Activated T-helper 1 cell treated with anti-CD3 and anti-CD28 coated beads, Interleukin-12 subunit alpha, Interleukin-12 subunit beta, Interleukin-2, Interleukin-4 antibody, amounts not matched to agents 30 ng/mL and 10 ng/mL and 1 ng/mL, durations not matched to agents 14 hours and 24 hours and 36 hours (primary cell): Measurements from ENCODE around the gene SLC22A2. TPM values are rescaled to one million over a fixed set of nuclear protein-coding genes. Genes with fewer than 3 reads are reported as not detected.

Source experiments
- DNase-seq: peaks from one replicate; pipeline ENCODE4 v3.0.0; 2021; ENCODE audit warnings: low spot score
- H3K27ac Mint-ChIP-seq: one replicate; pipeline ENCODE4 v1.8.0; 2021; ENCODE audit warnings: mild to moderate bottlenecking, mixed read lengths
- H3K27me3 Mint-ChIP-seq: one replicate; pipeline ENCODE4 v1.8.0; 2022; ENCODE audit warnings: mild to moderate bottlenecking, moderate library complexity, mixed read lengths; ENCODE audit not compliant: insufficient read depth
- H3K36me3 Mint-ChIP-seq: one replicate; pipeline ENCODE4 v1.8.0; 2021; ENCODE audit warnings: low read depth, mixed read lengths
- H3K4me1 Mint-ChIP-seq: one replicate; pipeline ENCODE4 v1.8.0; 2021; ENCODE audit warnings: low read depth, mixed read lengths
- H3K4me3 Mint-ChIP-seq: one replicate; pipeline ENCODE4 v1.8.0; 2021; ENCODE audit warnings: mild to moderate bottlenecking, moderate library complexity, mixed read lengths
- H3K9me3 Mint-ChIP-seq: one replicate; pipeline ENCODE4 v1.8.0; 2021; ENCODE audit warnings: mixed read lengths
- intact Hi-C: fragments of 100-400 bp; cut with micrococcal nuclease; formaldehyde crosslinking; loops from one replicate; pipeline ENCODE4 v1.15.1; 2024
- total RNA-seq: library from RNA; stranded (reverse); gene quantifications from 2 replicates; pipeline ENCODE4 v1.2.3, GENCODE V29; 2022

The SLC22A2 gene
- total RNA-seq, 1 donor from 2014 or later = not detected

DNA sequence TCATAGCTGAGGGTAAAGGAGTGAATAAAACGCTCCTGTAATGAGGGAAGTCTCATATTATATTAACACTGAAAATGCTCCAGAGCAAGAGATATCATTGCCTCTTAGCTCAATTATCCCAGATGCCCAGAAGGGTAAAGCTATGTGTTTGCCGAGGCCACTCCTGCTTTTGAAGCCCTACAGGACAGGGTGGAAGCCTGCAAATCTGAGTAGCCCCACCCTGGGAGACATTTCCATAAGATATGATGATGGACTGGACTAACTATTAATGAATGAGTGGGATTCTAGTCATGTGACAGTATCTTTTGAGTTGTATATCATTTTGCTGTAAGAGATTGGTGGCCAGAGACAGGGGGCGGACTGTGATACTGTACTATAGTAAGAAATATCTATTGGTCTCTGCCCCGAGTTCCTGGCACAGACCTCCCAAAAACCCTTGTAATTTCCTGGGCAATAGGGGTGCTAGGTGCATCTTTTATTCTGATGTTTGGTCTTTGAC lies 10.5 kb upstream of the SLC22A2 start:
- Mint-ChIP-seq H3K4me1 (peaks cover 7% of the 10 kb centered on the region), H3K27me3 (peaks cover 4% of the 10 kb centered on the region), H3K27ac (no peak overlapping the region), H3K36me3 (no peaks in the 10 kb centered on the region), H3K4me3 (no peak overlapping the region), H3K9me3 (no peaks in the 10 kb centered on the region)
- no peak for DNase-seq
- intact Hi-C loops = no loop called here

DNA sequence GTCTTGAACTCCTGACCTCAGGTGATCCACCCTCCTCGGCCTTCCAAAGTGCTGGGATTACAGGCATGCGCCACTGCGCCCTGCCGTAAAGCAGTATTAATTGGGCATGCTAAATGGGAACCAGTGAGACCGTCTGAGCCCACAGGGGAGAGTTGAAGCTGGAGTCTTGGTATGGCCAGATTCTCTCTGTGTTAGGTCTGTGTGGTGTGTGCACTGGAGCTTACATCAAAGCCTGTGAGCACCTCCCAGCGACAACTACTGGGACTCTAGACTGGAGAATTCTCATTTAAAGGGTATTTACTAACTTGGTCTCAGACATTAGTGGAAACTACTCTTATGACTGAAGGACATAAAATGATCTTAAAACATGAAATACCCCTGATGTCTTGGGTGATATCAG lies 8.5 kb upstream of the SLC22A2 start:
- Mint-ChIP-seq H3K36me3 (no peaks in the 10 kb centered on the region), H3K4me3 (no peak overlapping the region), H3K27me3 (peaks cover 2% of the 10 kb centered on the region), H3K4me1 (peaks cover 7% of the 10 kb centered on the region), H3K9me3 (no peaks in the 10 kb centered on the region), H3K27ac (no peak overlapping the region)
- intact Hi-C loops = no loop called here
- no peak for DNase-seq

DNA sequence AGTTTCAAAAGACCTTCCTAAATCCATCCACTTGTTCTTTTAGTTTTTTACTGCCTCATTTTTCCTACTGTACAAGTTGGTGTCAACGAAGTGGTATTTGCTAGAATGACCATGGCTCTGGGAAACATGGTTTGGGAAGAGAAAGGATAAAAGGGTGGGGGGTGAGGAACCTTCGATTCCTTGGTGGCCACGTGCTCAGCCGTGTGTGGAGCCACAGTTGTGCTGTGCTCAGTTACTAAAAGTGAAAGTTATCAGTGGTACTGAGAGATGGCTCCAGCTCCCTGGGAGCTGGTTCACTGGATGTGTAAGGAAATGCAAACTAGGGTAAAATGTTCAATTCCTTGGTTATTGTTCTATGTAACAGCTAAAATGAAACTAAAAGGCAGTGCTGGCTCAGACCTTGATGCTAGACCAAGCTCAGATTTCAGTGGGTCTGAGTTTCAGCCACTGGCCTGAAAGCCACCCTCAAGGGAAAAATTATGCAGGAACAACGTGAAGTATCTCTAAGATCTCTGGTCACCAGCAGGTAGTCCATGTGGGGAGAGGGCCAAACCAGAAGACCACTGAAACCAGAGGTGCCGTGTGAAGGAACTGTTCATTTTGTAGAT lies 7.4 kb upstream of the SLC22A2 start:
- no peak overlapping the region for H3K27ac Mint-ChIP-seq
- H3K9me3 Mint-ChIP-seq = no peaks in the 10 kb centered on the region
- peaks cover 2% of the 10 kb centered on the region for H3K27me3 Mint-ChIP-seq
- H3K4me3 Mint-ChIP-seq = no peak overlapping the region
- intact Hi-C loops = no loop called here
- peaks cover 7% of the 10 kb centered on the region for H3K4me1 Mint-ChIP-seq
- H3K36me3 Mint-ChIP-seq = no peaks in the 10 kb centered on the region
- DNase-seq = no peak

DNA sequence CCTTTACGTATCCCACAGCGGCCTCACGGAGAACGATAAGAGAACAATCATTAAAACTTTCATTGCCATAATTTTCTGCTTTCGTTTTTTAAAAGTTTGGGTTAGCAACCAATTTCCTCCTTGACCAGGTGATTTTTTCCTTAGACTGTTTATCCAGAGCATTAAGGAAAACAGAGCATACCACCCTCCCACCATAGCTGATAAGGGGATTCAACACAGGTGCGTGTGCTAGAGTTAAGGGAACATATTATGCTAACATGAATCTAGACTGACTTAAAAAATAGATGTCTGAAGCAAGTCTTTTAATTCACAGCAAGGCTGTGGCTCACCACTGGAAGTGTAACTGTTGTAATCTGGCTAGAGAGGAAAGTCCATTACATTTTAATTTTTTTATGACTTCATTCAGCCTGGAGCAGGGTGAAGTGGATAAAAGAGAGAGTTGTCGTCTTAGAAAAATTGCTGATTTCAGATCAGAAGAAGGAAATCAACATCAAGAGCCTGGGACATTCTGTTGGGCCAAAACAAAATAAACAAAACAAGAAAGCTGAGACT lies 5.5 kb upstream of the SLC22A2 start:
- Mint-ChIP-seq H3K9me3 (no peaks in the 10 kb centered on the region), H3K27me3 (peaks cover 2% of the 10 kb centered on the region), H3K4me1 (peaks cover 7% of the 10 kb centered on the region), H3K4me3 (no peak overlapping the region), H3K36me3 (no peaks in the 10 kb centered on the region), H3K27ac (no peak overlapping the region)
- no peak for DNase-seq
- intact Hi-C loops = no loop called here

DNA sequence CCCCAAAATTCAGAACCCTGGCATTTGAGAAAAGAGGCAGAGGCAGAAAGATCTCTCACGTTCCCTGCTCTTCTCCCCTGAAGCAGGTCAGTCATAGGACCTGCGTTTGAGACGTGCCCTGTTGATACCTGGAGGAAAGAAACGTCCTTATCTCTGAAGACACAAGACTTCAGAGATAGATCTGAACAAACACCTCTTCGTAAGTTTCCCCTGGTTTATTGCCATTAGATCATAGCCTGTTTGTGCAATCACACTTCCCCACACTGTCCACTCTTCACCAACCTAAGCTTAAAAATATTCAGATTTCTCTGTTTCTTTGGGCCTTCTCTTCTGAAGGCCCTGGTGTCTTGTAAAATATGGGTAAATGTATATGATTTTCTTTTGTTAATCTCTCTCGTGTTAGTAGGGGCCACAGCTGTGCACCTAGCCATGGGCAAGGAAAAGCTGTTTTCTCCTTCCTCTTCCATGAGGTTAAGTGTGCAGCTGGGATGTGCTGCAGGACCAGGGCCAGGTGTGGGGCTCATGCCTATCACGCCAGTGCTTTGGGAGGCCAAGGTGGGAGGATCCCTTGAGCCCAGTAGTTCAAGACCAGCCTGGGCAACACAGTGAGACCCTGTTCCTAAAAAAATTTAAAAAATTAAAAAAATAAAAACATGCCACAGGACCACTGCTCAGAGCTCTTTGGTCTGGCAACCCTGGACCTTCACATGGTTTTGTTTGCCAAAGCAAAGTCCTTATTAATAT lies 4.7 kb upstream of the SLC22A2 start:
- Mint-ChIP-seq H3K27ac (no peak overlapping the region), H3K36me3 (no peaks in the 10 kb centered on the region), H3K9me3 (no peaks in the 10 kb centered on the region), H3K4me3 (no peak overlapping the region), H3K27me3 (peaks cover 2% of the 10 kb centered on the region), H3K4me1 (peaks cover 7% of the 10 kb centered on the region)
- intact Hi-C loops = no loop called here
- DNase-seq = no peak

DNA sequence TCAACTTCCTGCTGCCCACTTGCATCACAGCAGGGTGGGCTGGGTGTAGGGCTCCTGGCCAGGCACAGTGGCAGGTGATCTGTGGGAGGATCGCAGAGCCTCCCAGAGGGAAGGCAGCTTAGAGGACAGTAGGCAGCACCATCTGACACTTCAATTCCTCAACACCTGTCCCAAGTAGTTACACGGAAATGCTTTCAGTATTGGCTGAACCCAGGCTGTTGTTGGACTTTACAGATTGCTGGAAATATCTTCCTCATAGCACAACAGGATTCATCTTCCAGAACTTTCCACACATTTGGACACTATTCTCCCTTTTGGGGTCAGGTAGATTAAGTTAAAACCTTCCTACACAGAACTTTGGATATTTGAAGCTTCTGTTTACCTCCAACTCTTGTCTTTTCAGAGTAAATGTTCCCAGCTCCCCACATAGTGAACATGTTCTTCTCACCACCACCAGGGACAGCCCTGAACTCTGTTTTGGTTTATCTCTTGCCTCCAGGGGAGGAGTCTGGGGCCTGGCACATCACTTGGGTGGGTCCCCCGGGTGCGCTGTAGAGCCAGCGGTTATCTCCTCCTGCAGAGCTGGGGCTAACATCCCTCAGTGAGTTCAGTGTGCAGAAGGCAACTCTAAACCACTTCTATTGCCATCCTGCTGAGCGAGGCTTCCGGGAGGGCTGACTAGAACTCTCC lies 3.5 kb upstream of the SLC22A2 start:
- Mint-ChIP-seq H3K36me3 (no peaks in the 10 kb centered on the region), H3K4me1 (peaks cover 7% of the 10 kb centered on the region), H3K4me3 (no peak overlapping the region), H3K27ac (no peak overlapping the region), H3K27me3 (peaks cover 5% of the 10 kb centered on the region), H3K9me3 (no peaks in the 10 kb centered on the region)
- no peak for DNase-seq
- intact Hi-C loops = no loop called here

DNA sequence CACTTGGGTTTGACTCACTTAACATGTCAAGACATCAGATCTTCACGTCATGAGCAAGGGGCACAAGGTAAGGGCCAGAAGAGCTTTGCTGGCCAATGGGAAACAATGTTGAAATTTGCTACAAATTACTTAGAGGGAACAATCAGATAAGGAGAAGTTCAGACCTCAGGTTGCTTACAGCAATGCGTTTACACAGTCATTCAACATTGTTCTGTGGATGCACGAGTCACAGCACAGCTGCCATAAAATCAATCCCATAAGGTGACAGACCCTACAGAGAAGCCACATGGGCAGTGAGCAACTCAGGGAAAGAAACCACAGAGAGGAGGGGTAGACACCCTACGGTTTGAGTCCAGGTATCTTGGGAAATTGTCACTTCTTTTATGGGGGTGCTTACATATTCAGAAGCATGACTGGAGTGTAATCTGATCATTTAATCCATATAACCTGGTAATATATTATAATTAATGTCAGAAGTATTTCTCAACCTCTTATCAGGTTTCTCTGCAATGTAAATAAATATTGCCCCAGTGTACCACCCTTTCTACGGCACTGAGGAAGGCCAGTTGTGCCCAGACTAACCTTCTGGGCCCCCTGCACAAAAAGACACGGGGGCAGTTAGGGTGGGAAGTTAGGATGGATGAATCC lies 2.3 kb upstream of the SLC22A2 start:
- DNase-seq = no peak
- H3K4me3 Mint-ChIP-seq = no peak overlapping the region
- H3K27me3 Mint-ChIP-seq = peaks cover 10% of the 10 kb centered on the region
- H3K4me1 Mint-ChIP-seq = peaks cover under 1% of the 10 kb centered on the region
- no peaks in the 10 kb centered on the region for H3K9me3 Mint-ChIP-seq
- no peak overlapping the region for H3K27ac Mint-ChIP-seq
- intact Hi-C loops = no loop called here
- no peaks in the 10 kb centered on the region for H3K36me3 Mint-ChIP-seq

DNA sequence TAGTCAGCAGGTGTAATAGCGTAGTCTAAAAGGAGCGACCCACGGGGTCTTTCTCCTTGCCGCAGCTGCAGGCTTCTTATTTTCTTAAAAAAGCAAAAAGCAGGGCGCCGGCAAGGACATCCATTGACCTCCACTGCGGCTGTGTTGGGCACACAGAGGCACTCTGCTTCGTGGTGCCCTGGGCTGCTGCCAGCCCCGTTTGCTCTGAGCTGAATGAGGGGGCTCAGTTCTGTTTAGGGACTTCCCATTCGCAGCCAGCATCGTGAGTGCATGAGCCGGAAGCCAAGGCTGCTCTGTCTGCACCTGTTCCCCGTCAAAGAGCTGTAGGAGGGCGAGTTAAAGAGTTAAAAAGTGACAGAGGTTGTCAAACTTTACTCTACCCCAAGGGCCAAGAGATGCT lies 1.7 kb upstream of the SLC22A2 start:
- no peak for DNase-seq
- no peak overlapping the region for H3K27ac Mint-ChIP-seq
- intact Hi-C loops = no loop called here
- H3K4me3 Mint-ChIP-seq = no peak overlapping the region
- H3K4me1 Mint-ChIP-seq = no peaks in the 10 kb centered on the region
- no peaks in the 10 kb centered on the region for H3K9me3 Mint-ChIP-seq
- H3K36me3 Mint-ChIP-seq = no peaks in the 10 kb centered on the region
- H3K27me3 Mint-ChIP-seq = peaks cover 13% of the 10 kb centered on the region

DNA sequence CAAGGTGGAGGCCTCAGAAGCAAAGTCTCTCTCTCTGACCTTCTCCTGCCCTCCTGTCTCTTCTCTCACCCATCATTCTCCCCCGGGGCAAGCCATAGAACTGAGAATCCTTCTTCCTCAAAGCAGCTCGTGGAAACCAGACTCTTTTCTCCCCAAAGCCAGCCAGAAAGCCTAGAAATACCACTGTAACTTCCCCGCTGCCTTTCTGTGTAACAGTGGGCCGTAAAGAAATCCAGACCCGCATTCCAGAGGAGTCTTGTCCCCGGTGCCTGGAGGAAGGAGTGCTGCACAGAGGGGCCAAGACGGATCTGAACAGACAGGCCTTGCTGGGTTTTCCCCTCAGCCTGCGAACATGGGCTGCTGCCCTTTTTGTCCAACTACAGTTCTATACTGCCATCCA lies 977 bp upstream of the SLC22A2 start:
- Mint-ChIP-seq H3K36me3 (no peaks in the 10 kb centered on the region), H3K4me1 (no peaks in the 10 kb centered on the region), H3K9me3 (no peaks in the 10 kb centered on the region)

DNA sequence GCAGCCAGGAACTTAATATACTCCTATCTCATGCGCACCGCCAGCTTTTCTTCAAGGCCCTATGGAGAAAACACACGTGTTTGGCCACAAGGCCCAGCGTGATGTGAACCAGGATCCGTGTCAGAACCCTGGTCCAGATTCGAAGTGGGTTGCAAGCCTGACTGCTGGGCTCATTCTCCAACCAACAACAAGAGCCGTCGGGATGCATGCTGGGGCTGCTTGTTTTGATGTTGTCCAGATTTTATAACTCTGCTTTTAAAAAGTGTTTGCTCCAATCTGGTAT lies 463 bp upstream of the SLC22A2 start:
- Mint-ChIP-seq H3K27ac (no peak overlapping the region), H3K4me1 (no peaks in the 10 kb centered on the region), H3K9me3 (no peaks in the 10 kb centered on the region), H3K36me3 (no peaks in the 10 kb centered on the region), H3K27me3 (peaks cover 13% of the 10 kb centered on the region), H3K4me3 (no peak overlapping the region)
- intact Hi-C loops = no loop called here
- DNase-seq = no peak

More for the DNA sequence above, 977 bp upstream of the SLC22A2 start:
- no peak overlapping the region for H3K4me3 Mint-ChIP-seq
- no peak overlapping the region for H3K27ac Mint-ChIP-seq
- intact Hi-C loops = no loop called here
- H3K27me3 Mint-ChIP-seq = peaks cover 13% of the 10 kb centered on the region
- DNase-seq = no peak

DNA sequence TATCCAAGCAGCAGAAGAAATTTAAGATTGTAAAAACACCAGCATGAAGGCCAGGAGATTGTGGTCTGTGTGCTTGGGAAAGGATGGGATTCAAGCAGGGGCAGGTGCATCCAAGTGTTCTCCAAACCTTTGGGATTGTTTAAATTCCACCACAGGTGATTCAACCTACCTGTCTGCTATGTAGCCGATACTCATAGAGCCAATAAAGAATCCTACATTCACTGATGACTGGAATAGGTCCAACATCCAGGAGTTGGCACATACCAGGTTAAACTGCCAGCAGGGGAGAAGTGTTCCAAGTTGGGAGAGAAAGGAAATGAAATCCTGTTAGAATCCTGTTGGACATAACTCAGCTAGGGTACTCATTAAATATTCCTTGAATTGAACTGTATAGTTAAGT lies 2.2 kb downstream of the SLC22A2 start:
- Mint-ChIP-seq H3K4me1 (no peaks in the 10 kb centered on the region), H3K36me3 (no peaks in the 10 kb centered on the region), H3K4me3 (no peak overlapping the region), H3K27me3 (peaks cover 15% of the 10 kb centered on the region), H3K9me3 (no peaks in the 10 kb centered on the region), H3K27ac (no peak overlapping the region)
- DNase-seq = no peak
- intact Hi-C loops = no loop called here

DNA sequence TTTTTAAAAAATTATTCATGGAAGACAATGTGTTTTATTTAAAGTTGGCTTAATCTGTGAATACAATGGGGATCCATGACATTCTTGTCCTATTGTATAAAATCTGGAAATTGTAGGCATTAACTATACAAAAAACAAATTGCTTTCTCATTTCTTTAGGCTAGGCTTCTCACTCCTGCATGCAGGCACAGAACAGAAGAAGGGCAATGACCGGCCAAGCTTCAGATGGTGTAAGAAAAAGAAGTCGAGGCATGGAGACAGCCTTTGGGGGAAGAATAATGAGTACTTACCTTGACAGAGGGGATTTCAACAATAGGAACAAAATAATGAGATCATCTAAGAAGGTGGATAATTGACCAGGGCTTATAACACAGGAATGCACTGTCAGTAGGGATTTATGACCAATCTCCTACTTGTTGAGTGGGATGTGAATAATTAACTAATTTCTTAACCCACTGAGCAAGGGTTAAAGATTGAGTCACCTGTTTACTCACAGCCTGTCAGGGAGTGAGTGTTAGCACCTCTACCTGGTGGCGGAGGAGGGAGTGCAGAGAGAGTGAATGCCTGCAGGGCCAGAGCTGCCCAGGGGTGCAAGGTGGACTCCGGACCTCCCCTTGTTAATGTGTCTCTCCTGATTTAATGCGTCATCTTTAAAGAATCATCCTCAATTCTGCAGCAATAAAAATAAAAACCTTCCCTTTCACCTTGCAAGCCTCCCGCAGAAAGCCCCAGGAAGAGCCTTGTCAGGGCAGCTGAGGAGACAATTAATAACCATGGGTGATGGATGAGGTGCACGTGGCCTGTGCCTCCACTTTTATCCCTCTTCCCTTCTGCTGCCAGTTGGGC lies 3.9 kb downstream of the SLC22A2 start:
- no peak for DNase-seq
- intact Hi-C loops = no loop called here
- H3K4me3 Mint-ChIP-seq = no peak overlapping the region
- H3K9me3 Mint-ChIP-seq = no peaks in the 10 kb centered on the region
- no peaks in the 10 kb centered on the region for H3K36me3 Mint-ChIP-seq
- H3K4me1 Mint-ChIP-seq = no peaks in the 10 kb centered on the region
- H3K27ac Mint-ChIP-seq = no peak overlapping the region
- H3K27me3 Mint-ChIP-seq = peaks cover 15% of the 10 kb centered on the region
